Fibroblast of lung (primary cell): ENCODE results near the gene NAA50. TPM values are rescaled to one million over a fixed set of nuclear protein-coding genes. Genes with fewer than 3 reads are reported as not detected.
A peak's percentile ranks its signal among the peaks of the same experiment; 100 is the strongest.

Experiments used
- DNase-seq, 2 donors: peaks; one replicate each; pipeline versions ENCODE4 v3.0.0 to v3.0.0-alpha.2; 2010; ENCODE audit warnings: low read depth in 2 of 2
- H2AFZ ChIP-seq: 2 replicates; pipeline ENCODE4 v1.5.1; 2012; ENCODE audit warnings: low read length, control low read depth, inconsistent platforms
- H3K27ac ChIP-seq: 2 replicates; pipeline ENCODE4 v1.5.1; 2011; ENCODE audit warnings: low read length, control low read depth; ENCODE audit not compliant: insufficient read depth
- H3K27me3 ChIP-seq: 2 replicates; pipeline ENCODE4 v1.5.1; 2011; ENCODE audit warnings: mild to moderate bottlenecking, low read length; ENCODE audit not compliant: control insufficient read depth, insufficient read depth
- H3K36me3 ChIP-seq: 2 replicates; pipeline ENCODE4 v1.5.1; 2011; ENCODE audit warnings: low read length; ENCODE audit not compliant: control insufficient read depth, insufficient read depth
- H3K4me1 ChIP-seq: 2 replicates; pipeline ENCODE4 v1.5.1; 2011; ENCODE audit warnings: low read length; ENCODE audit not compliant: control insufficient read depth, insufficient read depth; ENCODE audit errors: extremely low read depth
- H3K4me2 ChIP-seq: 2 replicates; pipeline ENCODE4 v1.5.1; 2011; ENCODE audit warnings: low read length, control low read depth; ENCODE audit not compliant: insufficient read depth; ENCODE audit errors: extremely low read depth
- H3K4me3 ChIP-seq, 4 experiments: fragments of 200-600 bp in 1 of 4; sonication (generic) in 1 of 4; replicated peaks in 1 of 4; 2 replicates each; pipeline ENCODE4 v1.5.1; 2011 to 2016; ENCODE audit warnings: low read length in 4 of 4, low read depth in 3 of 4, mild to moderate bottlenecking in 3 of 4, control low read depth in 2 of 4, inconsistent platforms in 1 of 4, mixed read lengths in 1 of 4; ENCODE audit not compliant: insufficient read depth in 1 of 4; ENCODE audit errors: control extremely low read depth in 1 of 4
- H3K79me2 ChIP-seq: 2 replicates; pipeline ENCODE4 v1.5.1; 2012; ENCODE audit warnings: mild to moderate bottlenecking, low read length, inconsistent platforms; ENCODE audit not compliant: control insufficient read depth, insufficient read depth
- H3K9ac ChIP-seq: 2 replicates; pipeline ENCODE4 v1.5.1; 2011; ENCODE audit warnings: mild to moderate bottlenecking, low read length, control low read depth; ENCODE audit not compliant: insufficient read depth
- H3K9me3 ChIP-seq: 2 replicates; pipeline ENCODE4 v1.5.1; 2012; ENCODE audit warnings: low read depth, low read length; ENCODE audit not compliant: control insufficient read depth, insufficient read depth
- H4K20me1 ChIP-seq: 2 replicates; pipeline ENCODE4 v1.5.1; 2011; ENCODE audit warnings: low read length; ENCODE audit not compliant: control insufficient read depth, insufficient read depth; ENCODE audit errors: extremely low read depth
- EZH2 ChIP-seq: IDR thresholded peaks from 2 replicates; pipeline ENCODE4 v1.5.1; 2012; ENCODE audit warnings: low read length, control low read depth, mild to moderate bottlenecking; ENCODE audit errors: missing control alignments
- polyA plus RNA-seq, 2 donors: library from polyadenylated mRNA; depleted of rRNA in 1 of 2; stranded (reverse) in 1 of 2; unstranded in 1 of 2; fragments of >200 nt; gene quantifications; 2 replicates each; pipeline ENCODE4 v1.2.1, GENCODE V29; 2011 to 2012; ENCODE audit warnings: missing spikeins in 1 of 2
- total RNA-seq: library from RNA; depleted of rRNA; stranded (reverse); fragments of >200 nt; gene quantifications from 2 replicates; pipeline ENCODE4 v1.2.1, GENCODE V29; 2014
- TF ChIP-seq, protein P1 (sequence below), 2 donors: IDR thresholded peaks in 1 of 2; conservative IDR thresholded peaks in 1 of 2; 1 replicate in 1 of 2; 2 replicates in 1 of 2; pipeline ENCODE4 v1.5.1; 2011 to 2012; ENCODE audit warnings: low read length in 2 of 2, control low read depth in 1 of 2, inconsistent platforms in 1 of 2, low read depth in 1 of 2, mild to moderate bottlenecking in 1 of 2

The NAA50 gene
- total and polyA plus RNA-seq, 2 donors (not counting 1 experiment from before 2014, with no cell fraction given): 150 to 252 TPM

- no peak for TF ChIP-seq EZH2
- TF ChIP-seq, protein P1, sequence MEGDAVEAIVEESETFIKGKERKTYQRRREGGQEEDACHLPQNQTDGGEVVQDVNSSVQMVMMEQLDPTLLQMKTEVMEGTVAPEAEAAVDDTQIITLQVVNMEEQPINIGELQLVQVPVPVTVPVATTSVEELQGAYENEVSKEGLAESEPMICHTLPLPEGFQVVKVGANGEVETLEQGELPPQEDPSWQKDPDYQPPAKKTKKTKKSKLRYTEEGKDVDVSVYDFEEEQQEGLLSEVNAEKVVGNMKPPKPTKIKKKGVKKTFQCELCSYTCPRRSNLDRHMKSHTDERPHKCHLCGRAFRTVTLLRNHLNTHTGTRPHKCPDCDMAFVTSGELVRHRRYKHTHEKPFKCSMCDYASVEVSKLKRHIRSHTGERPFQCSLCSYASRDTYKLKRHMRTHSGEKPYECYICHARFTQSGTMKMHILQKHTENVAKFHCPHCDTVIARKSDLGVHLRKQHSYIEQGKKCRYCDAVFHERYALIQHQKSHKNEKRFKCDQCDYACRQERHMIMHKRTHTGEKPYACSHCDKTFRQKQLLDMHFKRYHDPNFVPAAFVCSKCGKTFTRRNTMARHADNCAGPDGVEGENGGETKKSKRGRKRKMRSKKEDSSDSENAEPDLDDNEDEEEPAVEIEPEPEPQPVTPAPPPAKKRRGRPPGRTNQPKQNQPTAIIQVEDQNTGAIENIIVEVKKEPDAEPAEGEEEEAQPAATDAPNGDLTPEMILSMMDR (conservative IDR thresholded peaks at IDR 0.05 in 1 of 2, IDR thresholded peaks at IDR 0.05 in 1 of 2; ENCODE audit: low read depth in 1 of 2, low read length in 2 of 2): no peak
- Histone ChIP-seq H3K9me3 (no peaks in the 10 kb centered on the region), H3K79me2 (no peaks in the 10 kb centered on the region), H3K9ac (no peak overlapping the region), H4K20me1 (no peaks in the 10 kb centered on the region), H3K4me3 (no peak overlapping the region), H2AFZ (no peak overlapping the region), H3K27me3 (no peaks in the 10 kb centered on the region), H3K4me2 (no peak overlapping the region), H3K27ac (no peak overlapping the region), H3K36me3 (no peaks in the 10 kb centered on the region), H3K4me1 (peaks cover 6% of the 10 kb centered on the region)
- DNase-seq: no peak
These were observed 25.9 kb upstream of the NAA50 start for GRCh38 chr3:113771993-113772392.

- H4K20me1 ChIP-seq: no peaks in the 10 kb centered on the region
- H3K4me1 ChIP-seq: peaks cover 6% of the 10 kb centered on the region
- H3K79me2 ChIP-seq: no peaks in the 10 kb centered on the region
- H3K36me3 ChIP-seq: no peaks in the 10 kb centered on the region
- peak; percentile 69 to 70 for DNase-seq
- no peak overlapping the region for H3K9ac ChIP-seq
- no peaks in the 10 kb centered on the region for H3K9me3 ChIP-seq
- no peak overlapping the region for H3K4me3 ChIP-seq
- TF ChIP-seq EZH2: no peak
- TF ChIP-seq, protein P1 (conservative IDR thresholded peaks at IDR 0.05 in 1 of 2, IDR thresholded peaks at IDR 0.05 in 1 of 2; ENCODE audit: low read depth in 1 of 2, low read length in 2 of 2): peak in 1 of 2 donors; percentile 19
- H3K27ac ChIP-seq: no peak overlapping the region
- peak overlapping the region; percentile 85 for H3K4me2 ChIP-seq
- no peaks in the 10 kb centered on the region for H3K27me3 ChIP-seq
- no peak overlapping the region for H2AFZ ChIP-seq
These were observed 23.5 kb upstream of the NAA50 start for GRCh38 chr3:113769551-113769950.

GRCh38 chr3:113764698-113765097, 18.6 kb upstream of the NAA50 start:
- Histone ChIP-seq H3K79me2 (no peaks in the 10 kb centered on the region), H2AFZ (no peak overlapping the region), H3K4me3 (no peak overlapping the region), H3K36me3 (no peaks in the 10 kb centered on the region), H3K9me3 (no peaks in the 10 kb centered on the region), H3K9ac (no peak overlapping the region), H3K4me2 (no peak overlapping the region), H3K27ac (no peak overlapping the region), H3K4me1 (peaks cover 3% of the 10 kb centered on the region), H4K20me1 (no peaks in the 10 kb centered on the region), H3K27me3 (no peaks in the 10 kb centered on the region)
- DNase-seq: no peak
- TF ChIP-seq, protein P1 (conservative IDR thresholded peaks at IDR 0.05 in 1 of 2, IDR thresholded peaks at IDR 0.05 in 1 of 2; ENCODE audit: low read depth in 1 of 2, low read length in 2 of 2): no peak
- TF ChIP-seq EZH2: no peak
